NCI-H2196 treated with DMSO at 0.1 percent for 48 hours (cell line): Measurements from ENCODE around the gene CAV3.

ENCODE experiments used
- DNase-seq: peaks from one replicate; lab custom pipeline; 2025; ENCODE audit not compliant: unreplicated experiment; lab: John Stamatoyannopoulos, UW

Gene CAV3

GRCh38 chr3:8784676-8785435, 51.3 kb downstream of the CAV3 start:
- no peak for DNase-seq

GRCh38 chr3:8790529-8790928, 56.9 kb downstream of the CAV3 start:
- no peak for DNase-seq

- DNase-seq: no peak
Observed at GRCh38 chr3:8793242-8793641, 59.6 kb downstream of the CAV3 start.

- DNase-seq: no peak
Observed at GRCh38 chr3:8794247-8794646, 60.6 kb downstream of the CAV3 start.
